Posterior vena cava (tissue), 2 donors: Measurements from ENCODE around the gene VMO1. TPM values are rescaled to one million over a fixed set of nuclear protein-coding genes. Genes with fewer than 3 reads are reported as not detected.
"Not testable (repeated sequence)": the region's sequence is repeated elsewhere in the genome, so short reads cannot be mapped to it uniquely, and the experiment has no call there.

Experiments used
- DNase-seq: peaks from one replicate; pipeline ENCODE4 v3.0.0-alpha.2; 2020; ENCODE audit warnings: low spot score
- intact Hi-C, 2 donors: fragments of 100-400 bp; cut with DNase I; formaldehyde crosslinking; loops; one replicate each; pipeline versions ENCODE4 v1.14.1 to v1.14.2; 2022 to 2023
- long read RNA-seq, 2 donors: library from polyadenylated mRNA; unstranded; transcript quantifications; one replicate each; pipeline ENCODE4 v2.0.0, GENCODE V29; 2020 to 2021
- total RNA-seq, 2 donors: library from RNA; stranded (reverse); fragmentation: NEBNext Ultra II Directional; extraction: Animal tissue kit (Norgen Biotek cat#: 25700); gene quantifications; one replicate each; pipeline ENCODE4 v1.2.1, GENCODE V29; 2021
- donor health status: DM: yes; HTN: yes; CAD: no.
- donor health status: DM: yes; HTN: yes; CAD: no.

VMO1 gene, protein sequence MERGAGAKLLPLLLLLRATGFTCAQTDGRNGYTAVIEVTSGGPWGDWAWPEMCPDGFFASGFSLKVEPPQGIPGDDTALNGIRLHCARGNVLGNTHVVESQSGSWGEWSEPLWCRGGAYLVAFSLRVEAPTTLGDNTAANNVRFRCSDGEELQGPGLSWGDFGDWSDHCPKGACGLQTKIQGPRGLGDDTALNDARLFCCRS
- 1 to 10 TPM; 2.1 to 3.4 TPM for total RNA-seq
- long read RNA-seq, donor 1, result 0 reads
- long read RNA-seq, donor 2, partial matches to known transcripts, result 0 of 1 reads
- long read RNA-seq, donor 2, other reads (novel, unspliced or antisense), result 0 of 1 reads

DNA sequence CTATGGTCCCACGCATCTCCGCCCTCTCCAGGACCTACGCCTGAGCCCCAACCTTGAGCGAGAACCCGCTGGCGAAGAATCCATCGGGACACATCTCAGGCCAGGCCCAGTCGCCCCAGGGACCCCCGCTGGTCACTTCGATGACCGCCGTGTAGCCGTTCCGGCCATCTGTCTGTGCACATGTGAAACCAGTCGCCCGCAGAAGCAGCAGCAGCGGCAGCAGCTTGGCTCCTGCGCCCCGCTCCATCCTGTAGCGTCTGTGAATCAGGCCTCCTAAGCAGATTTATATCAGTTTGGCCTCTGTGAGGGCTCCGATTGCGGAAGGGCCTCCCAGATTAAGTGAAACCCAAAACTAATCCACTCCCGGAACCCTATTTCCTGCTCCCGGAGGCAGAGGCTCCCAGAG is at the start of gene VMO1:
Gene VMO1 (minus strand): TSS at position 259 of the 406 bp plus-strand sequence. CDS start 12 bp downstream, at position 247.
- intact Hi-C loops, result loop anchor here (5.0 kb wide), 1 partner anchor 101 kb away; no protein-coding TSS in a partner anchor
- DNase-seq, result peak; percentile 85

DNA sequence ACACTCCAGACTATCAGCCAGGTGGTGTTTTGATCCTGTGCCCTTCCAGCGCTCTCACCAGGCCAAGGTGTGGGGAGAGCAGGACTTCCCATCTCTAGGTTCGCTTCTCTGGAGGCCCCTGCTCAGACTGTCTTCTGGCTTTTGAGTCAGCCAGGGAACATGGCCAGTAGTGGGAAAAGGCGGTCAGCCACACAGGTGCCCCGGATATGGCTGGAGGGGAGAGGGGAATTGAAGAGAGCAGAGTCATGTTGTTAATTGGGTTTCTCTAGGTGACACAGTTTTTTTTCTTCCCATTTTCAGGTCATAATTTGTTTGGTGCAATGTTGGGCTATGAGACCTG is 48.5 kb upstream of the VMO1 start:
- DNase-seq, result no peak
- intact Hi-C loops, result no loop called here

DNA sequence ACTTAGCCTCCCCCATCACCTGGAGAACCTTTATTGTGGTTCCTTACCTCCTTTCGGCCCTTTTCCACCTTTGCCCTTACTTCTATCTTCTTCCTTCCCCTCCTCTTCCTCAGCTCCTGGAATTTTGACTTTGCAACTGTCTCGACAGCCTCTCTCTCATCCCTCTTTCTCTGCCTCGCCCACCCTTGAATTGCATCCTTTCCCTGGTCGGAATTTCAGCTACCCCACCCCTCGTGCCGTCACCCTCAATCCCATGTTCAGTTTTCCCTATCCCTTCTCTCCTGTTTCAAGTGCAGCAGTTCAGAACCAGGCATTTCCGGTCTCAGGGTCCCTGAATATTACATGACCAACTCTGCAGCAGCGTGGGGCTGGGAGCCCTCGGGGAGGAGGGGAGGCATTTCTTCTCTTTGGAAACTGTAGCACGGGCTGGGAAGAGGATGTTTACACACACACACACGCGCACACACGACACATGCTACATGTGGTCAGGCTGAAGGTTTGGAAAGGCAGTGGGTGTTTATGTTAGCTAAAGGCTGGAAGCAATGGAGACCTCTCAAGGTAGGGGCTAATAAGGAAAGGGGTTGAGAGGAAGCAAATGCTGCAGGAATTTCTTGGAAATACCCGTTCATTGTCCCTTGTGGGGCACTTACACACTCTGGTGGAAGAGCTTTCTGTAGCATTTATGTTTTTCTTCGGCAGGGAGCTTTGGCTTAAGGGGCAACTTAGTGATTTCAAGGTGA is 47.9 kb upstream of the VMO1 start:
- intact Hi-C loops, result no loop called here
- DNase-seq, result no peak

GRCh38 chr17:4833178-4833940 is 47.2 kb upstream of the VMO1 start, which contains the start of gene MINK1:
Gene MINK1, plus strand, starts transcription at chr17:4833340. Its CDS starts 244 bp downstream, at chr17:4833584.
- DNase-seq, result peak; percentile 96
- intact Hi-C loops, result no loop called here

DNA sequence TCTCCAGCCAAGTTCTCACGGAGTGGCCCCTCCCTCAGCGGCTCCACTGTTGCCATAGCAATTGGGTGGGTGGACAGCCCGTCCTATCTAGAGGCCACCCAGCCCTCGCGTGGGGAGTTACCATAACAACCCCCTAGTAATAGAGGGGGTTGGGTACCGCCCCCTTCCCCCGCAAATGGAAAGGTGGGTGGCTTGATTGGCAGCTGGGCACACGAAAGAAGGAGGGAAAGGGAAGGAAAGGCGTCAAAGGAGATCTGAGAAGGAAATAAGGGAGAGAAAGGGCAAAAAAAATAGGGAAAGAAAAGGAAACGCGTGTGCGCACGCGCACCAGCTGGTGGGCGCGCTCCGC is 46.6 kb upstream of the VMO1 start:
- intact Hi-C loops, DNase-seq: not testable (repeated sequence)

- intact Hi-C loops, result no loop called here
- DNase-seq, result no peak
Measured at GRCh38 chr17:4827399-4827798, 41.2 kb upstream of the VMO1 start.

DNA sequence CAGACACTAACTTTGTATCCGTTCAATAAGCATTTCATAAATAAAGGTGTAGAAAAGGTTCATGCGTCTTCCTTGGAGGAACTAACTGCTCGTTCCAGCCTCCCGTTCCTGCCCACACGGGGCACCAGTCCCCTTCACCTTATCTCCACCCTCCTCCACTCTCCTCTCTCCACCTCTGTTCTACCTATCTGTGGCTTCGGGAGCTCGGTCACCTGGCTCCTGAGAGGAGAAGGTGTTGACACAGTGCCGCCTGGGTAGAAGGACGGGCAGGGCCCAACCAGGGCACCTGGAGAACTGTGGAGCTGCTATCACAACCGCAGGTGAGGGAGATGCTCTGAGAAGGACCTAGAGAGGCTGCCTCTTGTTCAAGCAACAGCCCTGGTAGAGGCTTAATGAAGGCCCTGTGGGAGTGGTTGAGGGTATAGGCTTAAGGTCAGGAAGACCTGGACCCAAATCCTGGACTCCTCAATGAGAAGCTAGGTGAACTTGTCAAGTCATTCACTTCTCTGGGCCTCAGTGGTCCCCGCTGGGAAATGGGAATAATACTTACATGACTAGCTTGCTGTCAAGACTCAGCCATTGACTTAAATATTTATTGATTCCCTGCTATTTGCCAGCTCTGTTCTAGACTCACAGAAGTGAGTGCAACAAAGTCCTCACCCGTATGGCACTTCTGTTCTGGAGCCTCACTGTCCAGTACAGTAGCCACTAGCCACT is 37.4 kb upstream of the VMO1 start:
- intact Hi-C loops, result no loop called here
- no peak for DNase-seq

GRCh38 chr17:4822835-4823234 is 36.7 kb upstream of the VMO1 start:
- DNase-seq, result no peak
- intact Hi-C loops, result no loop called here

- DNase-seq, result no peak
- intact Hi-C loops, result no loop called here
Measured at GRCh38 chr17:4818276-4818675, 32.1 kb upstream of the VMO1 start.

GRCh38 chr17:4816826-4817225 is 30.7 kb upstream of the VMO1 start:
- no peak for DNase-seq
- intact Hi-C loops, result no loop called here

DNA sequence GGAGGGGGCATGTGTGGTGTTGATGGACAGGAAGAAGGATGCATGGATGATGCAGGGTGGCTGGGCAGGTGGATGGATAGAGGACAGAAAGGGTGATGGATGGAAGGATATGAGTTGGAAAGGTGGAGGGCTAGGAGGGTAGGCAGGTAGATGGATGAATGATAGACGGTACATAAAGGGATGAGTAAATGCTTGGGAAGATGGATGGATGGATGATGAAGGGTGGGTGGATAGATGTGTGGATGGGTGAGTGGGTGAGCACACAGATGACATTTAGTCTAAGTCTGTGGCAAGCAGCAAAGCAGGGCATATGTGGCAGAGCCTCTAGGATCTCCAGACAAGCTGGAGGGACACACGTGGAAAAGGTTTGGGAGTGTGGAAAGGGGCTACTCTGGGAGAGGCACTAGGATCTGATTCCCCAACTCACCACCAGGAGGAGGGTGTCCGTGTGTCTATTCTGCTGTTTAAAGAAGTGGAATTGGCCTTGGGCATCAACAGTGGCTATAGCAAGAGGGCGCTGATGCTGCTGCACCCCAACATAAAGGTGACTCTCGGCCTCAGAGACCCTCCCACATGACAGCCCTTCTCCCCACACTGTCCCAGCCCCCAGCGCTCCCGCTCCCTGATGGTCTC is 29.0 kb upstream of the VMO1 start:
- no peak for DNase-seq

GRCh38 chr17:4812690-4813089 is 26.5 kb upstream of the VMO1 start:
- intact Hi-C loops, result no loop called here
- DNase-seq, result no peak

More for the DNA sequence above, 29.0 kb upstream of the VMO1 start:
- intact Hi-C loops, result no loop called here

- DNase-seq, result no peak
- intact Hi-C loops, result no loop called here
Measured at GRCh38 chr17:4811471-4811870, 25.3 kb upstream of the VMO1 start.

GRCh38 chr17:4810696-4811290 is 24.6 kb upstream of the VMO1 start:
- no peak for DNase-seq
- intact Hi-C loops, result no loop called here

DNA sequence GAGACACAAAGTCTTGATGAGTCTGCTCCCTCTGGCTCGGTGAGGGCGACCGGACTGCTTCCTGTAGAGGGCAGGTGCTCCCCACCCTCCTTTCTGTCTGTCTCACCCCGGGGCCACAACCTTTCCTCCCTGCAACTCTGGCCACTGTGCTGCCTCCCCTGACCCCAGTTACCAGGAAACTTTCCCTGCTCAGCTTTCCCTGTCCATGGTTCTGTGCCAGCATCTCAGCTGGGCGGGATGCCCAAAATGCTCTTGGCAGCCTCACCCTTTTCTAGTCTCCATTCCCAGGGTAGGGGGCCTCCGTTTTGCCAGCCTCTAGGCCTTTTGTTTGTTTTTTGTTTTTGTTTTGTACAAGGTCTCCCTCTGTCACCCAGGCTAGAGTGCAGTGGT is 22.2 kb upstream of the VMO1 start:
- DNase-seq, result no peak
- intact Hi-C loops, result no loop called here

- intact Hi-C loops, result no loop called here
- no peak for DNase-seq
Measured at GRCh38 chr17:4807605-4808377, 21.6 kb upstream of the VMO1 start.

- DNase-seq, result peak; percentile 95
- intact Hi-C loops, result no loop called here
Measured at GRCh38 chr17:4806777-4807604, 20.8 kb upstream of the VMO1 start, which contains the start of gene PLD2. Gene PLD2, plus strand, starts transcription at chr17:4807152. Its CDS starts 621 bp downstream, at chr17:4807773.
